Adipocyte (in vitro differentiated cells): ENCODE measurements around the gene SERPINH1.
A peak's percentile ranks its signal among the peaks of the same experiment; 100 is the strongest.

Source experiments
- DNase-seq: peaks from one replicate; pipeline ENCODE4 v3.0.0-alpha.2; 2015; ENCODE audit warnings: low read depth
- H3K27me3 ChIP-seq: replicated peaks from 2 replicates; pipeline ENCODE4 v1.7.0; 2013; ENCODE audit warnings: mild to moderate bottlenecking, low read length, moderate library complexity; ENCODE audit not compliant: control insufficient read depth, insufficient read depth
- H3K36me3 ChIP-seq: 2 replicates; pipeline ENCODE4 v1.7.0; 2013; ENCODE audit warnings: low read length, mild to moderate bottlenecking, moderate library complexity; ENCODE audit not compliant: control insufficient read depth, insufficient read depth, severe bottlenecking
- H3K4me1 ChIP-seq: 2 replicates; pipeline ENCODE4 v1.7.0; 2013; ENCODE audit warnings: mild to moderate bottlenecking, low read length, moderate library complexity; ENCODE audit not compliant: control insufficient read depth, insufficient read depth
- H3K4me3 ChIP-seq: 2 replicates; pipeline ENCODE4 v1.7.0; 2013; ENCODE audit warnings: mild to moderate bottlenecking, low read length, moderate library complexity
- H3K9ac ChIP-seq: 2 replicates; pipeline ENCODE4 v1.7.0; 2013; ENCODE audit warnings: mild to moderate bottlenecking, low read length, moderate library complexity
- H3K9me3 ChIP-seq: 2 replicates; pipeline ENCODE4 v1.7.0; 2013; ENCODE audit warnings: mild to moderate bottlenecking, low read length, moderate library complexity; ENCODE audit not compliant: control insufficient read depth

SERPINH1 gene

GRCh38 chr11:75534259-75535069, 27.6 kb upstream of the SERPINH1 start:
- Histone ChIP-seq H3K4me1 (peaks cover 12% of the 10 kb centered on the region), H3K27me3 (no peaks in the 10 kb centered on the region), H3K4me3 (no peak overlapping the region), H3K9ac (no peak overlapping the region), H3K36me3 (no peaks in the 10 kb centered on the region), H3K9me3 (no peaks in the 10 kb centered on the region)
- DNase-seq = no peak

- Histone ChIP-seq H3K36me3 (no peaks in the 10 kb centered on the region), H3K4me1 (peaks cover 12% of the 10 kb centered on the region), H3K27me3 (no peaks in the 10 kb centered on the region), H3K9me3 (no peaks in the 10 kb centered on the region), H3K9ac (no peak overlapping the region), H3K4me3 (no peak overlapping the region)
- no peak for DNase-seq
Measured at GRCh38 chr11:75535071-75535470, 27.0 kb upstream of the SERPINH1 start.

GRCh38 chr11:75536786-75537641, 25.0 kb upstream of the SERPINH1 start:
- H3K4me3 ChIP-seq = no peak overlapping the region
- no peaks in the 10 kb centered on the region for H3K27me3 ChIP-seq
- H3K9me3 ChIP-seq = no peaks in the 10 kb centered on the region
- no peak overlapping the region for H3K9ac ChIP-seq
- peaks cover 12% of the 10 kb centered on the region for H3K4me1 ChIP-seq
- no peaks in the 10 kb centered on the region for H3K36me3 ChIP-seq
- no peak for DNase-seq

- Histone ChIP-seq H3K36me3 (no peaks in the 10 kb centered on the region), H3K4me1 (peaks cover 12% of the 10 kb centered on the region), H3K9ac (no peak overlapping the region), H3K4me3 (no peak overlapping the region), H3K27me3 (no peaks in the 10 kb centered on the region), H3K9me3 (no peaks in the 10 kb centered on the region)
- DNase-seq = no peak
Measured at GRCh38 chr11:75537740-75538139, 24.3 kb upstream of the SERPINH1 start.

- DNase-seq = no peak
- Histone ChIP-seq H3K9ac (no peak overlapping the region), H3K4me3 (no peak overlapping the region), H3K36me3 (no peaks in the 10 kb centered on the region), H3K27me3 (no peaks in the 10 kb centered on the region), H3K4me1 (peaks cover 12% of the 10 kb centered on the region), H3K9me3 (no peaks in the 10 kb centered on the region)
Measured at GRCh38 chr11:75538150-75538942, 23.7 kb upstream of the SERPINH1 start.

- Histone ChIP-seq H3K9me3 (no peaks in the 10 kb centered on the region), H3K4me1 (peaks cover 1% of the 10 kb centered on the region), H3K36me3 (no peaks in the 10 kb centered on the region), H3K27me3 (no peaks in the 10 kb centered on the region), H3K9ac (no peak overlapping the region), H3K4me3 (no peak overlapping the region)
- DNase-seq = peak; percentile 37
Measured at GRCh38 chr11:75539459-75540334, 22.4 kb upstream of the SERPINH1 start.

- no peak for DNase-seq
- H3K4me3 ChIP-seq = no peak overlapping the region
- no peaks in the 10 kb centered on the region for H3K27me3 ChIP-seq
- H3K36me3 ChIP-seq = no peaks in the 10 kb centered on the region
- H3K9me3 ChIP-seq = no peaks in the 10 kb centered on the region
- no peak overlapping the region for H3K9ac ChIP-seq
- no peaks in the 10 kb centered on the region for H3K4me1 ChIP-seq
Measured at GRCh38 chr11:75541193-75542087, 20.6 kb upstream of the SERPINH1 start.

- Histone ChIP-seq H3K36me3 (no peaks in the 10 kb centered on the region), H3K4me3 (no peak overlapping the region)
- DNase-seq = no peak
Measured at GRCh38 chr11:75542088-75542438, 20.0 kb upstream of the SERPINH1 start.

GRCh38 chr11:75543806-75544205, 18.2 kb upstream of the SERPINH1 start:
- no peaks in the 10 kb centered on the region for H3K36me3 ChIP-seq
- no peaks in the 10 kb centered on the region for H3K27me3 ChIP-seq
- no peak overlapping the region for H3K9ac ChIP-seq
- DNase-seq = no peak
- no peaks in the 10 kb centered on the region for H3K9me3 ChIP-seq
- H3K4me3 ChIP-seq = no peak overlapping the region
- H3K4me1 ChIP-seq = peaks cover 7% of the 10 kb centered on the region

More at GRCh38 chr11:75542088-75542438, 20.0 kb upstream of the SERPINH1 start:
- Histone ChIP-seq H3K9ac (no peak overlapping the region), H3K27me3 (no peaks in the 10 kb centered on the region), H3K9me3 (no peaks in the 10 kb centered on the region), H3K4me1 (no peaks in the 10 kb centered on the region)

GRCh38 chr11:75547177-75547576, 14.9 kb upstream of the SERPINH1 start:
- DNase-seq = no peak
- peaks cover 7% of the 10 kb centered on the region for H3K4me1 ChIP-seq
- H3K27me3 ChIP-seq = no peaks in the 10 kb centered on the region
- no peak overlapping the region for H3K4me3 ChIP-seq
- H3K9ac ChIP-seq = no peak overlapping the region
- no peaks in the 10 kb centered on the region for H3K9me3 ChIP-seq
- H3K36me3 ChIP-seq = no peaks in the 10 kb centered on the region
